Right lobe of liver (tissue), 4 donors: ENCODE data around the gene AJUBA.

Experiments used
- POLR2A ChIP-seq: fragments of 450-650 bp; IDR thresholded peaks from one replicate; pipeline ENCODE4 v1.6.1; 2017; ENCODE audit warnings: antibody characterized with exemption, mild to moderate bottlenecking
- TF ChIP-seq, protein P1 (sequence below), 4 donors: fragments of 200-600 bp in 3 of 4; fragments of 450-650 bp in 1 of 4; IDR thresholded peaks; one replicate each; pipeline versions ENCODE4 v1.5.1 to v1.8.0; 2016 to 2022; ENCODE audit warnings: antibody characterized with exemption in 4 of 4, mild to moderate bottlenecking in 2 of 4
- donor health status: DM: no; HTN: no; CAD: no.
- donor health status: DM: no; HTN: no; CAD: no.
- donor health status: DM: no; HTN: yes; CAD: no.

DNA sequence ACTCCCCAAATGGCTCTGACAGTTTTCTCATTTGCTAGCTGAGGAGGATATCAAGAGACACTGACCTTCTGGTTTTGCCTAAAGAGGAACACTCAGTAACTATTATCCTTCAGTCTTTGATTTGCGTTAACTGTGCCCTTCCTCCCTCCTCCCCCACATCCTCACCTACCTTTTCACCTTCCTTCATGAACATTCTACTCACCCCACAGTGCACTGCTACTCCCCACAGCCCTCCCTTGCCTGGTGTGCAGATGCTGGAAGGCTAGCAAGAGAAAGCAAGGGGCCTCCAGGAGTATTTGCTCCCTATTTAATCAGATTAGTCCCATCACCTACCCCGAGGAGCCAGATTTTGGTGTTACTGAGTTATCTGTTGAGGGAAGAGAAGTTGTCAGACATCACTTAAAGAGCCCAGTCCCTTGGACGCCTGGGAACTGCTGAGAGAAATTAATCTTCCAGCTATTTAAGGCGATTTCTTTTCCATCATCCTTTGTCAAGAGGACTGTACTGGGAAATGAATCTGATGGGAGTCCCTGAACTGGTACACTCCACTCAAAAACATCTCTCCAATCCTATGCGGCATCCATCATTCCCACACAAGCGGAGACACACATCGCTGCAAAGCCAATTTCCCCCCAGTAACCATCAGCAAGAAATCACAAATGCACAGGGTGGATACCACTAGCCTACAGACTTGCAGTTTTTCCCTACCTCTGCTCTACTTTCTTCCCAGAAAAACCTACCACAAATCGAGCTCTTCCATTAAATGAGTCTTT lies 40.9 kb upstream of the AJUBA start:
- TF ChIP-seq, protein P1, sequence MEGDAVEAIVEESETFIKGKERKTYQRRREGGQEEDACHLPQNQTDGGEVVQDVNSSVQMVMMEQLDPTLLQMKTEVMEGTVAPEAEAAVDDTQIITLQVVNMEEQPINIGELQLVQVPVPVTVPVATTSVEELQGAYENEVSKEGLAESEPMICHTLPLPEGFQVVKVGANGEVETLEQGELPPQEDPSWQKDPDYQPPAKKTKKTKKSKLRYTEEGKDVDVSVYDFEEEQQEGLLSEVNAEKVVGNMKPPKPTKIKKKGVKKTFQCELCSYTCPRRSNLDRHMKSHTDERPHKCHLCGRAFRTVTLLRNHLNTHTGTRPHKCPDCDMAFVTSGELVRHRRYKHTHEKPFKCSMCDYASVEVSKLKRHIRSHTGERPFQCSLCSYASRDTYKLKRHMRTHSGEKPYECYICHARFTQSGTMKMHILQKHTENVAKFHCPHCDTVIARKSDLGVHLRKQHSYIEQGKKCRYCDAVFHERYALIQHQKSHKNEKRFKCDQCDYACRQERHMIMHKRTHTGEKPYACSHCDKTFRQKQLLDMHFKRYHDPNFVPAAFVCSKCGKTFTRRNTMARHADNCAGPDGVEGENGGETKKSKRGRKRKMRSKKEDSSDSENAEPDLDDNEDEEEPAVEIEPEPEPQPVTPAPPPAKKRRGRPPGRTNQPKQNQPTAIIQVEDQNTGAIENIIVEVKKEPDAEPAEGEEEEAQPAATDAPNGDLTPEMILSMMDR (IDR thresholded peaks at IDR 0.05) = no peak
- TF ChIP-seq POLR2A = no peak
